Spinal cord (tissue), 10 donors: ENCODE measurements around the gene HBG1. TPM values are rescaled to one million over a fixed set of nuclear protein-coding genes. Genes with fewer than 3 reads are reported as not detected.
"Not testable (repeated sequence)": the region's sequence is repeated elsewhere in the genome, so short reads cannot be mapped to it uniquely, and the experiment has no call there.

Source experiments
- DNase-seq, 6 donors: peaks; one replicate each; pipeline versions ENCODE4 v3.0.0 to v3.0.0-alpha.2; 2013 to 2015; ENCODE audit warnings: low spot score in 6 of 6, low read depth in 4 of 6
- H3K27ac ChIP-seq: one replicate; pipeline ENCODE4 v1.5.1; 2013; ENCODE audit warnings: low read depth, low read length, control low read depth
- H3K27me3 ChIP-seq: one replicate; pipeline ENCODE4 v1.6.1; 2013; ENCODE audit warnings: low read length; ENCODE audit not compliant: control insufficient read depth, insufficient read depth
- H3K36me3 ChIP-seq: one replicate; pipeline ENCODE4 v1.6.1; 2013; ENCODE audit warnings: low read length; ENCODE audit not compliant: control insufficient read depth, insufficient read depth
- H3K4me1 ChIP-seq: one replicate; pipeline ENCODE4 v1.6.1; 2013; ENCODE audit warnings: low read length; ENCODE audit not compliant: control insufficient read depth, insufficient read depth
- H3K4me3 ChIP-seq: one replicate; pipeline ENCODE4 v1.5.1; 2013; ENCODE audit warnings: low read depth, low read length, control low read depth
- H3K9me3 ChIP-seq: one replicate; pipeline ENCODE4 v1.6.1; 2013; ENCODE audit warnings: low read length; ENCODE audit not compliant: control insufficient read depth, insufficient read depth
- WGBS: methylation state at CpG from one replicate; pipeline ENCODE4 v1.1.5; 2013; ENCODE audit warnings: missing lambda C conversion rate; ENCODE audit not compliant: insufficient coverage; 5-methylcytosine and 5-hydroxymethylcytosine counted together
- long read RNA-seq, 4 donors: transcript quantifications; one replicate each; lab custom pipeline, GENCODE V29; 2026
- polyA plus RNA-seq, 2 donors: library from polyadenylated mRNA; unstranded; fragments of 120-200 nt; gene quantifications; one replicate each; pipeline ENCODE4 v1.2.1, GENCODE V29; 2013; ENCODE audit not compliant: insufficient read length in 2 of 2
- total RNA-seq, 2 donors: library from RNA; depleted of rRNA in 1 of 2; stranded (reverse); fragments of 120-200 nt in 1 of 2; fragments of >200 nt in 1 of 2; gene quantifications; one replicate each; pipeline versions ENCODE4 v1.2.3 to v1.2.4, GENCODE V29; 2013 to 2014
- donor health status: healthy.

HBG1 gene
- total RNA-seq (1,000 to 10,000 TPM in 1 of 2 donors, 100 to 1,000 TPM in 1; 286 to 1,550 TPM), polyA plus RNA-seq (10 to 100 TPM in 1 of 2 donors, 1 to 10 TPM in 1; 8.9 to 10.7 TPM)
- long read RNA-seq, donor 1, transcript HBG1-201 (3 exons, 779 nt), result major isoform, 535 of 958 reads
- long read RNA-seq, donor 1, transcript HBG1-203 (2 exons, 1,464 nt), result minor isoform, 12 of 958 reads
- long read RNA-seq, donor 1, partial matches to known transcripts, result 411 of 958 reads
- long read RNA-seq, donor 1, other reads (novel, unspliced or antisense), result 0 of 958 reads
- long read RNA-seq, donor 2, transcript HBG1-203 (2 exons, 1,464 nt), result minor isoform, 79 of 2,548 reads
- long read RNA-seq, donor 2, transcript HBG1-201 (3 exons, 779 nt), result major isoform, 1,603 of 2,548 reads
- long read RNA-seq, donor 2, partial matches to known transcripts, result 776 of 2,548 reads
- long read RNA-seq, donor 2, other reads (novel, unspliced or antisense), result 89 of 2,548 reads
- long read RNA-seq, donor 3, transcript HBG1-203 (2 exons, 1,464 nt), result minor isoform, 22 of 944 reads
- long read RNA-seq, donor 3, transcript HBG1-201 (3 exons, 779 nt), result major isoform, 655 of 944 reads
- long read RNA-seq, donor 3, partial matches to known transcripts, result 218 of 944 reads
- long read RNA-seq, donor 3, other reads (novel, unspliced or antisense), result 49 of 944 reads
- long read RNA-seq, donor 4, transcript HBG1-203 (2 exons, 1,464 nt), result minor isoform, 24 of 2,045 reads
- long read RNA-seq, donor 4, transcript HBG1-201 (3 exons, 779 nt), result major isoform, 1,111 of 2,045 reads
- long read RNA-seq, donor 4, partial matches to known transcripts, result 862 of 2,045 reads
- long read RNA-seq, donor 4, other reads (novel, unspliced or antisense), result 48 of 2,045 reads

DNA sequence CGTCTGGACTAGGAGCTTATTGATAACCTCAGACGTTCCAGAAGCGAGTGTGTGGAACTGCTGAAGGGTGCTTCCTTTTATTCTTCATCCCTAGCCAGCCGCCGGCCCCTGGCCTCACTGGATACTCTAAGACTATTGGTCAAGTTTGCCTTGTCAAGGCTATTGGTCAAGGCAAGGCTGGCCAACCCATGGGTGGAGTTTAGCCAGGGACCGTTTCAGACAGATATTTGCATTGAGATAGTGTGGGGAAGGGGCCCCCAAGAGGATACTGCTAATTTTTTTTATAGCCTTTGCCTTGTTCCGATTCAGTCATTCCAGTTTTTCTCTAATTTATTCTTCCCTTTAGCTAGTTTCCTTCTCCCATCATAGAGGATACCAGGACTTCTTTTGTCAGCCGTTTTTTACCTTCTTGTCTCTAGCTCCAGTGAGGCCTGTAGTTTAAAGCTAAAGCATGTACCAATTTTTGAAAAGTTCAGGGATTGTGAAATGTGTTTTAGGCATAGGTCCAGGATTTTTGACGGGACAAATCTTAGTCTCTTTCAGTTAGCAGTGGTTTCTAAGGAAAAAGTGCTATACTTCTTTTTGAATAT is at the start of gene HBG1:
HBG1 (minus strand) TSS at position 51 of the 590 bp plus-strand sequence. CDS start 53 bp downstream, outside the sequence.
- H3K27ac ChIP-seq, H3K27me3 ChIP-seq, H3K36me3 ChIP-seq, H3K4me3 ChIP-seq, H3K4me1 ChIP-seq, H3K9me3 ChIP-seq, DNase-seq: not testable (repeated sequence)
- WGBS, result no CpG with 5 or more reads among the region's 9 CpGs

DNA sequence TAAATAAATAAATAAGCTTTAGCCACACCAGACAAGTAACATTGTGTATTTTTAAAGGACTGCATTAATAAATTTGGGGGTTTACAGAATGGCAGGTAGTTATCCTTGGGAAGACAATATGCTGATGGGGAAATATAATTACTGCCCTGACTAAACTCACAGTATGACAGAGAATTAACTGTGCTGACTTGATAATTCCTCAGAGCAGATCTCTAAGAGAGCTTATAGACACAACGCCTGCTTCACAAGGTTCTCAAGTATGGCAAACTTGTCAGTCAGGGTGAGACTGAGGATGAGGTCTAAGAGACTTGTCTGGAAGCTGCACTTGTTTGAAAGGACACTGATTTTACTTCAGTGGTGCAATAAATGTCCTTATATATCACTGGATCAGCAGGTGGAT is 48.8 kb upstream of the HBG1 start:
- Histone ChIP-seq H3K27me3 (no peaks in the 10 kb centered on the region), H3K4me1 (no peaks in the 10 kb centered on the region), H3K9me3 (no peaks in the 10 kb centered on the region), H3K4me3 (no peak overlapping the region), H3K27ac (no peak overlapping the region), H3K36me3 (no peaks in the 10 kb centered on the region)
- no CpG with 5 or more reads among the region's 1 CpG for WGBS
- DNase-seq, result no peak

- Histone ChIP-seq H3K4me3 (no peak overlapping the region), H3K27me3 (no peaks in the 10 kb centered on the region), H3K27ac (no peak overlapping the region), H3K36me3 (no peaks in the 10 kb centered on the region), H3K9me3 (no peaks in the 10 kb centered on the region), H3K4me1 (no peaks in the 10 kb centered on the region)
- no peak for DNase-seq
- 81% methylated on average over 2 of the region's 4 CpGs for WGBS
Measured at GRCh38 chr11:5297721-5298323, 48.2 kb upstream of the HBG1 start.

GRCh38 chr11:5294342-5294995 is 44.8 kb upstream of the HBG1 start:
- H3K4me1 ChIP-seq, H3K4me3 ChIP-seq, H3K27me3 ChIP-seq, H3K36me3 ChIP-seq, H3K27ac ChIP-seq, H3K9me3 ChIP-seq, DNase-seq: not testable (repeated sequence)
- WGBS, result 99% methylated on average over 33 of the region's 41 CpGs

DNA sequence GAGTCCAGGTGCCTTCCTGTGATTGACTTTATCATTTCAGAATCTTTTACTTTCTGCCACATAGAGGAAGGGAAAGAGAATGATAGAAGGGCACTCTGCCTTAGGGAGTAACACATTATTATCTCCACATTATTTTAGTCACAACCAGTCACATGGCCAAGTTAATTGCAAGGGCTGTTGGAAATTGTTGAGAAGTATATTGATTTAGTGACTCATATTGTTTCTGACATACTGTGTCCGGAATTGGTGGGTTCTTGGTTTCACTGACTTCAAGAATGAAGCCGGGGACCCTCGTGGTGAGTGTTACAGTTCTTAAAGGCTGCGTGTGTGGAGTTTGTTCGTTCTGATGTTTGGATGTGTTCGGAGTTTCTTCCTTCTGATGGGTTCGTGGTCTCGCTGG is 43.4 kb upstream of the HBG1 start:
- WGBS, result 96% methylated on average over 8 of the region's 8 CpGs
- H3K4me1 ChIP-seq, result no peaks in the 10 kb centered on the region

GRCh38 chr11:5291207-5291838 is 41.7 kb upstream of the HBG1 start:
- H3K36me3 ChIP-seq, result no peaks in the 10 kb centered on the region
- DNase-seq, result no peak
- H3K4me1 ChIP-seq, result no peaks in the 10 kb centered on the region
- no peak overlapping the region for H3K4me3 ChIP-seq
- WGBS, result no CpG with 5 or more reads among the region's 1 CpG
- H3K27ac ChIP-seq, result no peak overlapping the region
- no peaks in the 10 kb centered on the region for H3K9me3 ChIP-seq
- H3K27me3 ChIP-seq, result no peaks in the 10 kb centered on the region

More for the DNA sequence above, 43.4 kb upstream of the HBG1 start:
- no peaks in the 10 kb centered on the region for H3K36me3 ChIP-seq
- DNase-seq, result no peak
- H3K9me3 ChIP-seq, result no peaks in the 10 kb centered on the region
- H3K27me3 ChIP-seq, result no peaks in the 10 kb centered on the region
- no peak overlapping the region for H3K27ac ChIP-seq
- no peak overlapping the region for H3K4me3 ChIP-seq

GRCh38 chr11:5290106-5290505 is 40.4 kb upstream of the HBG1 start:
- Histone ChIP-seq H3K4me3 (no peak overlapping the region), H3K27ac (no peak overlapping the region), H3K4me1 (no peaks in the 10 kb centered on the region), H3K27me3 (no peaks in the 10 kb centered on the region), H3K9me3 (no peaks in the 10 kb centered on the region), H3K36me3 (no peaks in the 10 kb centered on the region)
- WGBS, result no CpG with 5 or more reads among the region's 1 CpG
- DNase-seq, result no peak

- no peaks in the 10 kb centered on the region for H3K27me3 ChIP-seq
- DNase-seq, result no peak
Measured at GRCh38 chr11:5289696-5290095, 40.0 kb upstream of the HBG1 start.

More at GRCh38 chr11:5289696-5290095, 40.0 kb upstream of the HBG1 start:
- Histone ChIP-seq H3K4me3 (no peak overlapping the region), H3K27ac (no peak overlapping the region), H3K9me3 (no peaks in the 10 kb centered on the region), H3K4me1 (no peaks in the 10 kb centered on the region), H3K36me3 (no peaks in the 10 kb centered on the region)
